Ureter (tissue), 1 donor: ENCODE measurements around the gene ALLC. TPM values are rescaled to one million over a fixed set of nuclear protein-coding genes. Genes with fewer than 3 reads are reported as not detected.
"Not testable (repeated sequence)": the region's sequence is repeated elsewhere in the genome, so short reads cannot be mapped to it uniquely, and the experiment has no call there.

Experiments
- DNase-seq: peaks from one replicate; pipeline ENCODE4 v3.0.0-alpha.2; 2020; ENCODE audit warnings: low spot score
- total RNA-seq: library from RNA; stranded (reverse); gene quantifications from one replicate; pipeline ENCODE4 v1.2.4, GENCODE V29; 2023
- donor health status: DM: yes; HTN: yes; CAD: no.

Gene ALLC
- total RNA-seq, 1 donor from 2014 or later = not detected

GRCh38 chr2:3654531-3655225 lies 3.3 kb upstream of the ALLC start:
- DNase-seq = no peak

- no peak for DNase-seq
Observed at GRCh38 chr2:3655871-3656761, 1.9 kb upstream of the ALLC start.

- no peak for DNase-seq
Observed at GRCh38 chr2:3656762-3657721, 958 bp upstream of the ALLC start.

- no peak for DNase-seq
Observed at GRCh38 chr2:3659447-3660432, 1.7 kb downstream of the ALLC start.

GRCh38 chr2:3660640-3661039 lies 2.6 kb downstream of the ALLC start:
- not testable (repeated sequence) for DNase-seq

- no peak for DNase-seq
Observed at GRCh38 chr2:3661149-3661660, 3.2 kb downstream of the ALLC start.

- no peak for DNase-seq
Observed at GRCh38 chr2:3662239-3662638, 4.2 kb downstream of the ALLC start.

GRCh38 chr2:3664118-3664517 lies 6.1 kb downstream of the ALLC start:
- no peak for DNase-seq

GRCh38 chr2:3664925-3665324 lies 6.9 kb downstream of the ALLC start:
- DNase-seq = no peak

GRCh38 chr2:3665886-3666612 lies 8.0 kb downstream of the ALLC start:
- DNase-seq = no peak

- no peak for DNase-seq
Observed at GRCh38 chr2:3666613-3666975, 8.6 kb downstream of the ALLC start.

GRCh38 chr2:3667151-3667631 lies 9.2 kb downstream of the ALLC start:
- DNase-seq = no peak

- DNase-seq = no peak
Observed at GRCh38 chr2:3669656-3670055, 11.7 kb downstream of the ALLC start.

- no peak for DNase-seq
Observed at GRCh38 chr2:3670376-3670775, 12.4 kb downstream of the ALLC start.

- no peak for DNase-seq
Observed at GRCh38 chr2:3670941-3671340, 12.9 kb downstream of the ALLC start.

GRCh38 chr2:3672861-3673678 lies 15.1 kb downstream of the ALLC start:
- DNase-seq = no peak

- no peak for DNase-seq
Observed at GRCh38 chr2:3674066-3674845, 16.3 kb downstream of the ALLC start.

- DNase-seq = no peak
Observed at GRCh38 chr2:3675687-3676086, 17.7 kb downstream of the ALLC start.
